Measurements from ENCODE around the gene MGMT.

MGMT gene

GRCh38 chr10:129465796-129466702, 992 bp upstream of the MGMT start:
- TF ChIP-seq Cebpa-rat (IDR thresholded peaks at IDR 0.05): no peak
- Histone ChIP-seq H3K27ac (peak overlapping the region; percentile 51 to 87 (median 84); a peak in 21 of 22 replicates), H3K36me3 (peaks cover 0 to 15% (median 0%) of the 10 kb centered on the region in 11 experiments; a peak in 1 of 22 replicates), H4K20me1 (no peaks in the 10 kb centered on the region), H3K9ac (peak overlapping the region; percentile 65 to 87 (median 81); a peak in 21 of 22 replicates), H3K4me2 (peak overlapping the region; percentile 81 to 93 (median 89)), H3K4me1 (peaks cover 10 to 66% (median 55%) of the 10 kb centered on the region in 10 experiments), H3K27me3 (no peaks in the 10 kb centered on the region), H3K9me3 (replicated peaks in 1 of 11) (no peaks in the 10 kb centered on the region), H3K4me3 (peak overlapping the region; percentile 45 to 96 (median 75))

DNA sequence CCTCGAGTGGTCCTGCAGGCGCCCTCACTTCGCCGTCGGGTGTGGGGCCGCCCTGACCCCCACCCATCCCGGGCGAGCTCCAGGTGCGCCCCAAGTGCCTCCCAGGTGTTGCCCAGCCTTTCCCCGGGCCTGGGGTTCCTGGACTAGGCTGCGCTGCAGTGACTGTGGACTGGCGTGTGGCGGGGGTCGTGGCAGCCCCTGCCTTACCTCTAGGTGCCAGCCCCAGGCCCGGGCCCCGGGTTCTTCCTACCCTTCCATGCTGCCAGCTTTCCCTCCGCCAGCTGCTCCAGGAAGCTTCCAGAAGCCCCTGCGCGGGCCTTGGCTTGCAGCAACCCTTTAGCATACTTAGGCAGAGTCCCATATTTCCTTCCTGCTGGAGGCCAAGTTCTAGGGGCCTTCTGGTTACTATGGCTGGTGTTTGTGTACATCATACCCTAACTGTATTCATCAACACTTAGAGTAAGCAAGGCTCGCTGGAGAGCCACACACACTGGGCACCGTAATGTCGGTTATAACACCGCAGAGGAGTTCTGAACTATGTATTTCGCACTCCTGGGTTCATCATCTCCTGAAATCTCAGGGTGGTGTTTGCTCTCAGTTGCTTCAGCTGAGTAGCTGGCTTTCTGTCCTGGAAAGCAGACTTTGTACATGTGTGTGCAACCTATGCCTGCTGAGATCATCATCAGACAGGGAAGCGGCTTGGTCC, 471 bp downstream of the MGMT start:
- TF ChIP-seq Cebpa-rat (IDR thresholded peaks at IDR 0.05): no peak
- Histone ChIP-seq H3K36me3 (peaks cover 0 to 15% (median 0%) of the 10 kb centered on the region in 11 experiments; a peak in 1 of 22 replicates), H3K27ac (peak overlapping the region; percentile 77 to 92 (median 87)), H3K9ac (peak overlapping the region; percentile 78 to 90 (median 87)), H3K27me3 (no peaks in the 10 kb centered on the region), H3K9me3 (replicated peaks in 1 of 11) (no peaks in the 10 kb centered on the region), H3K4me1 (peaks cover 24 to 67% (median 58%) of the 10 kb centered on the region in 10 experiments), H3K4me3 (peak overlapping the region; percentile 78 to 96 (median 84)), H3K4me2 (peak overlapping the region; percentile 91 to 100 (median 99)), H4K20me1 (peaks cover 0 to 5% (median 0%) of the 10 kb centered on the region in 11 experiments; a peak in 4 of 22 replicates)

DNA sequence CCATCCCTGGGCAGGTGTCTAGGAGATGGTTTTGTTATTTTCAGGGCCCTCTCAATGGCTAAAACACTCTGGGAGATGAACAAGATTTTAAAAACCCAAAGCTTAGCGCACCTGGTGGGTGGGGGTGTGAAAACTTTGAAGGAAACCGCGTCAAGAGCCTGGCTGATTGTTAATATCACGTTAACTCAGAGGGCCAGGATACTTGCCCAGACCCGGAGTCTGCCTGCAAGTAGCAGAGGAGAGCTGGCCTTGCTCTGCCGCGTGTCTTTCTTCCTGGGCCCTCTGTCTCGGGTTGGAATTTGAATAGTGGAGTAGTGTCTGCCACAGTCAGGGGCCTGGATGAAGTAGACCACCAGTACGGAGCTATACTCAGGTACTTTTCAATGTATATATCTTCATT, 1.1 kb downstream of the MGMT start:
- H3K36me3 ChIP-seq: peaks cover 0 to 15% (median 0%) of the 10 kb centered on the region in 11 experiments; a peak in 1 of 22 replicates
- peak overlapping the region in 5 of 10 experiments; percentile 82 to 91 (median 85); a peak in 8 of 20 replicates for H3K4me3 ChIP-seq
- H3K9ac ChIP-seq: peak overlapping the region in 8 of 11 experiments; percentile 78 to 89 (median 86); a peak in 12 of 22 replicates
- peaks cover 31 to 70% (median 65%) of the 10 kb centered on the region in 10 experiments for H3K4me1 ChIP-seq
- peak overlapping the region in 5 of 11 experiments; percentile 80 to 92 (median 89); a peak in 6 of 22 replicates for H3K27ac ChIP-seq
- peaks cover 0 to 10% (median 0%) of the 10 kb centered on the region in 11 experiments; a peak in 7 of 22 replicates for H4K20me1 ChIP-seq
- H3K4me2 ChIP-seq: peak overlapping the region; percentile 91 to 100 (median 99)
- no peaks in the 10 kb centered on the region for H3K27me3 ChIP-seq
- H3K9me3 ChIP-seq (replicated peaks in 1 of 11): no peaks in the 10 kb centered on the region
- TF ChIP-seq Cebpa-rat (IDR thresholded peaks at IDR 0.05): no peak

DNA sequence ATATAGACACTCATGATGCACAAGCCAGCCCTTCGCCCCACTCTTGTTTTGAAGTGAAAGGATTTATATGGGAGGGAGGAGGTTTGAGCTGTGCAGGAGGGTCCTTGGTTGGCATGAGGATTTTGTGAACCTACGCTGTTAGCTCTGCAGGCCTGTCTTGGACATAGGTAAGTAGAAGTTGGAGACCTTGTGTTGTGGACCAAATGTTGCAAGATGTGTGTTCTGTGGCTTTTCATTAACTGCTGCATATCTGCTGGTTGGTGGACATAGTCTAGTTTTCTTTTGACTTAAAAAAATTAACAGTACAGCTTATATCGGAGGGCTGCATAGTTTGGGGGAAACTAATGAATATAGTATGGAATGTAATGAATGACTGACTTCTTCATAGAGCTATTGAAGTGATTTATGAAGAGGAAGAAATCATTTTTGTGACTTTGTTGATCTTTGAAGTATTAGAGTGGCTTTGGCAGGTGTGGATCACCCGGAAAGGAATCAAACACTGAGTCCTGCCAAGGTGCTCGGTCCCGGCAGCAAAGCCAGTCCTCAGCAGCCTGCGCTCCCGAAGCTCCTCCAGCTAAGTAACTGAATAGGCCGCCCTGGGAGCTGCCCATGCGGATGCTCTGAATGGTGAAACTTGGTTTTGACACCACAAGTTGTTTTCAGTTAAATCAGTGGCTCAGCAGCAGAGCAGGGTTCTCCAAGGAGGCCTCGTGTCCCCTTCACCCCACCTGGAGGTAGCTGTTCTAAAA, 3.2 kb downstream of the MGMT start:
- Histone ChIP-seq H3K4me2 (peak overlapping the region in 8 of 11 experiments; percentile 11 to 100 (median 94); a peak in 15 of 22 replicates), H4K20me1 (peaks cover 0 to 30% (median 11%) of the 10 kb centered on the region in 11 experiments; a peak in 10 of 22 replicates), H3K36me3 (peaks cover 0 to 15% (median 0%) of the 10 kb centered on the region in 11 experiments; a peak in 1 of 22 replicates), H3K27ac (peak overlapping the region in 4 of 11 experiments; percentile 11 to 75 (median 69); a peak in 4 of 22 replicates), H3K4me1 (peaks cover 51 to 91% (median 86%) of the 10 kb centered on the region in 10 experiments), H3K27me3 (no peaks in the 10 kb centered on the region), H3K9ac (0 out of 22 replicates have a peak overlapping the region, but pooled peaks of 2 of the 11 experiments have one; percentile 21 to 31), H3K4me3 (no peak overlapping the region), H3K9me3 (replicated peaks in 1 of 11) (no peaks in the 10 kb centered on the region)
- no peak for TF ChIP-seq Cebpa-rat (IDR thresholded peaks at IDR 0.05)

- no peaks in the 10 kb centered on the region for H3K27me3 ChIP-seq
- H3K4me3 ChIP-seq: no peak overlapping the region
- H3K4me1 ChIP-seq: peaks cover 52 to 97% (median 92%) of the 10 kb centered on the region in 10 experiments
- peaks cover 0 to 24% (median 2%) of the 10 kb centered on the region in 11 experiments; a peak in 9 of 22 replicates for H3K36me3 ChIP-seq
- H3K9ac ChIP-seq: peak overlapping the region in 5 of 11 experiments; percentile 4 to 74 (median 44); a peak in 6 of 22 replicates
- H3K9me3 ChIP-seq (replicated peaks in 1 of 11): peaks cover 0 to 8% (median 2%) of the 10 kb centered on the region in 11 experiments; a peak in 11 of 22 replicates
- TF ChIP-seq Cebpa-rat (IDR thresholded peaks at IDR 0.05): no peak
- H4K20me1 ChIP-seq: peaks cover 0 to 31% (median 12%) of the 10 kb centered on the region in 11 experiments; a peak in 10 of 22 replicates
- peak overlapping the region; percentile 76 to 100 (median 93) for H3K4me2 ChIP-seq
- peak overlapping the region in 7 of 11 experiments; percentile 15 to 75 (median 68); a peak in 15 of 22 replicates for H3K27ac ChIP-seq
Observed at GRCh38 chr10:129471447-129472175, 4.6 kb downstream of the MGMT start.

DNA sequence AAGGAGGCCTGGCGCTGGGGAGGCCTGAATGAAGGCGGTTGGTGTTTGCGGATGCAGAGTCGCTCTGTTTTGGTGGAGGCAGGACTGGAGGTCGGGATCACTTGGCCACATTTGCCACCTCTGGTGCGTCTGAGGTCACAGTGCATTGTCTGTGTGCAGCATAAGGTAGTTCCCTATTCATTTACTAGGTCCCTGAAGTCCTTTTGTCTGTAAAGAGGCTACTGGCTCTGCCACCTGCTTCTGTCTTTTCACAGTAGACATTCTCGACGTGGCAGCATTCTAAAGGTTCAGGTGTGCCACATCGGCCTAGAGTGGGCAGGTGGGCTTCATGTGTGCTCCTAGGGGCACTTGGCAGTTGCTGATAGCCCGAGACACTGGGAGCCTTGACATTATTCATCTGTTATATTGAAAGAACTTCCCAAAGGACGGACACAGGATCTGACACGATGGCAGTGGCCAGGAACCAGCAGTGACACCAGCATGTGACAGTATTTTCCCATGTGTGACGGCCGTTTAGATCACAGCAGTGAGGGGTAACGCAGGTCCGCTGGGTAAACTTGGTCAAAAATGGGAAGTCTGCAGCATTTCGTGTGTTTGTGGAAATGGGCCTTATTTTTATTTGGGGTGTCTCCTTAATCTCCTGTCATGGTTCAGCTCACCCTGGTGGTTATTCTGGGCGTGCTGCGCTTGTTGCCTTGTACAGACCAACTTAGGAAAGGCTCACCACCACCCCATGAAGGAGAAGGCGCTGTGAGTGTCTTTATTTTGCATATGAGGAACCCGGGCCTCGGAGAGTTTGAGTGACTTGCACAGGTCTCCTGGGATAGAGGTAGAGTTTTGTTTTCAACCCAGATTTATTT, 5.9 kb downstream of the MGMT start:
- H3K9ac ChIP-seq: peak overlapping the region in 9 of 11 experiments; percentile 5 to 74 (median 29); a peak in 15 of 22 replicates
- peaks cover 45 to 94% (median 85%) of the 10 kb centered on the region in 10 experiments for H3K4me1 ChIP-seq
- H3K4me2 ChIP-seq: peak overlapping the region; percentile 76 to 100 (median 93)
- H3K36me3 ChIP-seq: peaks cover 4 to 37% (median 15%) of the 10 kb centered on the region in 11 experiments; a peak in 20 of 22 replicates
- H3K27ac ChIP-seq: peak overlapping the region in 9 of 11 experiments; percentile 37 to 75 (median 68); a peak in 18 of 22 replicates
- H4K20me1 ChIP-seq: peaks cover 0 to 31% (median 12%) of the 10 kb centered on the region in 11 experiments; a peak in 10 of 22 replicates
- TF ChIP-seq Cebpa-rat (IDR thresholded peaks at IDR 0.05): no peak
- H3K27me3 ChIP-seq: no peaks in the 10 kb centered on the region
- peak overlapping the region in 5 of 10 experiments; percentile 11 to 52 (median 36); a peak in 6 of 20 replicates for H3K4me3 ChIP-seq
- H3K9me3 ChIP-seq (replicated peaks in 1 of 11): peaks cover 8 to 21% (median 15%) of the 10 kb centered on the region in 11 experiments; a peak in 21 of 22 replicates

Measured in BLaER1 treated with 17β-estradiol and CSF1 and Interleukin-3, amounts not matched to agents 10 nM and 100 nM (cell line).